Bone marrow (tissue), 2 donors: ENCODE measurements around the gene CACNA2D2.
A peak's percentile ranks its signal among the peaks of the same experiment; 100 is the strongest.

ENCODE experiments used
- DNase-seq, 2 donors: peaks; one replicate each; lab custom pipeline; 2025; lab: John Stamatoyannopoulos, UW

CACNA2D2 gene

GRCh38 chr3:50347187-50347813, 156.1 kb downstream of the CACNA2D2 start:
- DNase-seq = peak; percentile 33 to 62

GRCh38 chr3:50345586-50346234, 157.7 kb downstream of the CACNA2D2 start, which contains the start of gene ZMYND10:
Gene ZMYND10, minus strand, starts transcription at chr3:50345732. Its CDS starts 153 bp downstream, at chr3:50345579.
- DNase-seq = peak; percentile 22 to 41

GRCh38 chr3:50345008-50345407, 158.4 kb downstream of the CACNA2D2 start:
- no peak for DNase-seq

GRCh38 chr3:50342813-50343633, 160.4 kb downstream of the CACNA2D2 start:
- no peak for DNase-seq

GRCh38 chr3:50341996-50342650, 161.3 kb downstream of the CACNA2D2 start:
- DNase-seq = no peak

- DNase-seq = no peak
These were observed 161.9 kb downstream of the CACNA2D2 start for GRCh38 chr3:50341537-50341936.

- peak; percentile 12 to 60 for DNase-seq
These were observed 162.7 kb downstream of the CACNA2D2 start, which contains the start of gene RASSF1 for GRCh38 chr3:50340448-50341329. Gene RASSF1, minus strand, starts transcription at chr3:50340836. Its CDS starts 31 bp downstream, at chr3:50340805.

- no peak for DNase-seq
These were observed 163.3 kb downstream of the CACNA2D2 start for GRCh38 chr3:50340147-50340447.

- DNase-seq = no peak
These were observed 163.8 kb downstream of the CACNA2D2 start for GRCh38 chr3:50339485-50340146.

GRCh38 chr3:50338965-50339364, 164.5 kb downstream of the CACNA2D2 start:
- peak in 1 of 2 donors; percentile 31 for DNase-seq

- DNase-seq = peak; percentile 83 to 95
These were observed 166.1 kb downstream of the CACNA2D2 start for GRCh38 chr3:50337175-50337861.

- DNase-seq = no peak
These were observed 166.8 kb downstream of the CACNA2D2 start for GRCh38 chr3:50336452-50337174.

GRCh38 chr3:50334339-50335075, 168.9 kb downstream of the CACNA2D2 start:
- DNase-seq = no peak

GRCh38 chr3:50333744-50334328, 169.6 kb downstream of the CACNA2D2 start:
- no peak for DNase-seq

- no peak for DNase-seq
These were observed 172.0 kb downstream of the CACNA2D2 start for GRCh38 chr3:50331364-50331907.

- DNase-seq = no peak
These were observed 173.1 kb downstream of the CACNA2D2 start for GRCh38 chr3:50330330-50330729.

GRCh38 chr3:50327943-50328691, 175.3 kb downstream of the CACNA2D2 start, which contains the start of gene TUSC2:
Gene TUSC2, minus strand, starts transcription at chr3:50328223. Its CDS starts 124 bp downstream, at chr3:50328099.
- peak; percentile 79 to 92 for DNase-seq
